IPS-18a (cell line): Measurements from ENCODE around the gene SAP130.

Experiments used
- H3K27ac ChIP-seq: one replicate; pipeline ENCODE4 v1.5.1; 2013; ENCODE audit warnings: low read length
- H3K27me3 ChIP-seq: one replicate; pipeline ENCODE4 v1.6.1; 2013; ENCODE audit warnings: mild to moderate bottlenecking, low read length; ENCODE audit not compliant: control insufficient read depth, insufficient read depth
- H3K36me3 ChIP-seq: one replicate; pipeline ENCODE4 v1.6.1; 2013; ENCODE audit warnings: low read depth, low read length; ENCODE audit not compliant: control insufficient read depth
- H3K4me1 ChIP-seq: one replicate; pipeline ENCODE4 v1.6.1; 2013; ENCODE audit warnings: low read depth, low read length; ENCODE audit not compliant: control insufficient read depth
- H3K4me3 ChIP-seq: one replicate; pipeline ENCODE4 v1.5.1; 2013; ENCODE audit warnings: low read length
- H3K9ac ChIP-seq: one replicate; pipeline ENCODE4 v1.6.1; 2013; ENCODE audit warnings: mild to moderate bottlenecking, low read length, moderate library complexity
- H3K9me3 ChIP-seq: one replicate; pipeline ENCODE4 v1.6.1; 2013; ENCODE audit warnings: low read depth, low read length; ENCODE audit not compliant: control insufficient read depth

SAP130 gene

GRCh38 chr2:128027801-128028667 is at the start of gene SAP130:
Gene SAP130, minus strand, starts transcription at chr2:128028059. Its CDS starts 1,767 bp downstream, at chr2:128026292.
- Histone ChIP-seq H3K27ac (no peak within 1 kb of the TSS), H3K4me1 (peaks cover 4% of the 10 kb centered on the region), H3K27me3 (peaks cover 20% of the 10 kb centered on the region), H3K36me3 (no peaks in the 10 kb centered on the region), H3K4me3 (peak within 1 kb of the TSS; percentile 86), H3K9ac (peak within 1 kb of the TSS; percentile 73), H3K9me3 (no peaks in the 10 kb centered on the region)

- Histone ChIP-seq H3K4me1 (no peaks in the 10 kb centered on the region), H3K36me3 (no peaks in the 10 kb centered on the region), H3K27ac (no peak overlapping the region), H3K9ac (no peak overlapping the region), H3K4me3 (no peak overlapping the region), H3K27me3 (no peaks in the 10 kb centered on the region), H3K9me3 (no peaks in the 10 kb centered on the region)
These were observed 48.7 kb upstream of the SAP130 start for GRCh38 chr2:128076461-128077106.

- no peak overlapping the region for H3K27ac ChIP-seq
- no peaks in the 10 kb centered on the region for H3K9me3 ChIP-seq
- H3K4me1 ChIP-seq, result no peaks in the 10 kb centered on the region
- no peak overlapping the region for H3K9ac ChIP-seq
- no peaks in the 10 kb centered on the region for H3K36me3 ChIP-seq
- no peak overlapping the region for H3K4me3 ChIP-seq
- H3K27me3 ChIP-seq, result no peaks in the 10 kb centered on the region
These were observed 45.4 kb upstream of the SAP130 start for GRCh38 chr2:128073278-128073677.

GRCh38 chr2:128069769-128070168 is 41.9 kb upstream of the SAP130 start:
- H3K4me1 ChIP-seq, result no peaks in the 10 kb centered on the region
- no peak overlapping the region for H3K4me3 ChIP-seq
- H3K36me3 ChIP-seq, result no peaks in the 10 kb centered on the region
- H3K27ac ChIP-seq, result no peak overlapping the region
- H3K9me3 ChIP-seq, result no peaks in the 10 kb centered on the region
- no peaks in the 10 kb centered on the region for H3K27me3 ChIP-seq
- H3K9ac ChIP-seq, result no peak overlapping the region

- no peaks in the 10 kb centered on the region for H3K27me3 ChIP-seq
- no peaks in the 10 kb centered on the region for H3K4me1 ChIP-seq
- H3K27ac ChIP-seq, result no peak overlapping the region
- no peak overlapping the region for H3K9ac ChIP-seq
- H3K36me3 ChIP-seq, result no peaks in the 10 kb centered on the region
- H3K4me3 ChIP-seq, result no peak overlapping the region
- no peaks in the 10 kb centered on the region for H3K9me3 ChIP-seq
These were observed 36.5 kb upstream of the SAP130 start for GRCh38 chr2:128064353-128064752.

GRCh38 chr2:128062571-128062970 is 34.7 kb upstream of the SAP130 start:
- Histone ChIP-seq H3K9ac (no peak overlapping the region), H3K4me1 (no peaks in the 10 kb centered on the region)

GRCh38 chr2:128058114-128058513 is 30.3 kb upstream of the SAP130 start:
- H3K9me3 ChIP-seq, result no peaks in the 10 kb centered on the region
- H3K27me3 ChIP-seq, result no peaks in the 10 kb centered on the region
- H3K4me3 ChIP-seq, result no peak overlapping the region
- H3K9ac ChIP-seq, result no peak overlapping the region
- no peak overlapping the region for H3K27ac ChIP-seq
- H3K36me3 ChIP-seq, result no peaks in the 10 kb centered on the region
- H3K4me1 ChIP-seq, result no peaks in the 10 kb centered on the region

More at GRCh38 chr2:128062571-128062970, 34.7 kb upstream of the SAP130 start:
- Histone ChIP-seq H3K9me3 (no peaks in the 10 kb centered on the region), H3K27me3 (no peaks in the 10 kb centered on the region), H3K27ac (no peak overlapping the region), H3K36me3 (no peaks in the 10 kb centered on the region), H3K4me3 (no peak overlapping the region)

- Histone ChIP-seq H3K27me3 (no peaks in the 10 kb centered on the region), H3K4me1 (no peaks in the 10 kb centered on the region), H3K9me3 (no peaks in the 10 kb centered on the region), H3K27ac (no peak overlapping the region), H3K36me3 (no peaks in the 10 kb centered on the region), H3K4me3 (no peak overlapping the region), H3K9ac (no peak overlapping the region)
These were observed 29.5 kb upstream of the SAP130 start for GRCh38 chr2:128057334-128057733.

GRCh38 chr2:128054104-128054885 is 26.4 kb upstream of the SAP130 start:
- Histone ChIP-seq H3K27me3 (no peaks in the 10 kb centered on the region), H3K9me3 (no peaks in the 10 kb centered on the region), H3K36me3 (no peaks in the 10 kb centered on the region), H3K4me3 (no peak overlapping the region), H3K4me1 (no peaks in the 10 kb centered on the region), H3K27ac (no peak overlapping the region), H3K9ac (no peak overlapping the region)

GRCh38 chr2:128053331-128053730 is 25.5 kb upstream of the SAP130 start:
- Histone ChIP-seq H3K9me3 (no peaks in the 10 kb centered on the region), H3K9ac (no peak overlapping the region), H3K27ac (no peak overlapping the region), H3K27me3 (no peaks in the 10 kb centered on the region), H3K36me3 (no peaks in the 10 kb centered on the region), H3K4me1 (no peaks in the 10 kb centered on the region), H3K4me3 (no peak overlapping the region)

- no peaks in the 10 kb centered on the region for H3K27me3 ChIP-seq
- no peak overlapping the region for H3K9ac ChIP-seq
- no peaks in the 10 kb centered on the region for H3K36me3 ChIP-seq
- H3K4me1 ChIP-seq, result no peaks in the 10 kb centered on the region
- H3K27ac ChIP-seq, result no peak overlapping the region
- H3K4me3 ChIP-seq, result no peak overlapping the region
- peaks cover 14% of the 10 kb centered on the region for H3K9me3 ChIP-seq
These were observed 15.2 kb upstream of the SAP130 start for GRCh38 chr2:128043041-128043440.
